ENCODE results near the gene MAP4K3.

The MAP4K3 gene

GRCh38 chr2:39359453-39360038 is 77.5 kb downstream of the MAP4K3 start:
- Histone ChIP-seq H3K4me1 (no peaks in the 10 kb centered on the region), H3K36me3 (no peaks in the 10 kb centered on the region; the same call in 1 of the 2 replicates), H3K4me3 (ENCODE audit: low read depth, low read length) (no peak overlapping the region), H3K9me3 (peaks cover 6% of the 10 kb centered on the region), H3K27me3 (no peaks in the 10 kb centered on the region)
- TF ChIP-seq CTCF (IDR thresholded peaks at IDR 0.05; ENCODE audit: low read depth, low read length), result no peak
- DNase-seq, result no peak

- no peak overlapping the region for H3K4me3 ChIP-seq (ENCODE audit: low read depth, low read length)
- peaks cover 6% of the 10 kb centered on the region for H3K9me3 ChIP-seq
- H3K27me3 ChIP-seq, result no peaks in the 10 kb centered on the region
- no peaks in the 10 kb centered on the region for H3K4me1 ChIP-seq
- no peaks in the 10 kb centered on the region; the same call in 1 of the 2 replicates for H3K36me3 ChIP-seq
- TF ChIP-seq CTCF (IDR thresholded peaks at IDR 0.05; ENCODE audit: low read depth, low read length), result no peak
- DNase-seq, result no peak
Observed at GRCh38 chr2:39356922-39357639, 80.0 kb downstream of the MAP4K3 start.

- Histone ChIP-seq H3K4me3 (ENCODE audit: low read depth, low read length) (no peak overlapping the region), H3K4me1 (peaks cover 5% of the 10 kb centered on the region), H3K36me3 (no peaks in the 10 kb centered on the region), H3K9me3 (no peaks in the 10 kb centered on the region), H3K27me3 (no peaks in the 10 kb centered on the region)
- DNase-seq, result no peak
- TF ChIP-seq CTCF (IDR thresholded peaks at IDR 0.05; ENCODE audit: low read depth, low read length), result no peak
Observed at GRCh38 chr2:39350658-39351057, 86.4 kb downstream of the MAP4K3 start.

GRCh38 chr2:39338502-39338901 is 98.6 kb downstream of the MAP4K3 start:
- TF ChIP-seq CTCF (IDR thresholded peaks at IDR 0.05; ENCODE audit: low read depth, low read length), result no peak
- no peak overlapping the region for H3K4me3 ChIP-seq (ENCODE audit: low read depth, low read length)
- H3K36me3 ChIP-seq, result no peaks in the 10 kb centered on the region
- no peaks in the 10 kb centered on the region for H3K9me3 ChIP-seq
- H3K27me3 ChIP-seq, result no peaks in the 10 kb centered on the region
- no peak for DNase-seq
- H3K4me1 ChIP-seq, result no peaks in the 10 kb centered on the region

GRCh38 chr2:39335930-39336329 is 101.2 kb downstream of the MAP4K3 start:
- H3K4me3 ChIP-seq (ENCODE audit: low read depth, low read length), result no peak overlapping the region
- no peak for TF ChIP-seq CTCF (IDR thresholded peaks at IDR 0.05; ENCODE audit: low read depth, low read length)
- H3K4me1 ChIP-seq, result no peaks in the 10 kb centered on the region
- DNase-seq, result no peak
- no peaks in the 10 kb centered on the region for H3K36me3 ChIP-seq
- H3K9me3 ChIP-seq, result no peaks in the 10 kb centered on the region
- H3K27me3 ChIP-seq, result no peaks in the 10 kb centered on the region

GRCh38 chr2:39334978-39335377 is 102.1 kb downstream of the MAP4K3 start:
- no peak for TF ChIP-seq CTCF (IDR thresholded peaks at IDR 0.05; ENCODE audit: low read depth, low read length)
- Histone ChIP-seq H3K4me1 (no peaks in the 10 kb centered on the region), H3K9me3 (no peaks in the 10 kb centered on the region), H3K4me3 (ENCODE audit: low read depth, low read length) (no peak overlapping the region), H3K36me3 (no peaks in the 10 kb centered on the region), H3K27me3 (no peaks in the 10 kb centered on the region)
- no peak for DNase-seq
